SU-DHL-6 (cell line): ENCODE results near the gene PTCH2.

Experiments used
- EZH2phosphoT487 ChIP-seq: fragments of 200-600 bp; sonication (generic), shearing (Covaris generic); conservative IDR thresholded peaks from 2 replicates; pipeline ENCODE4 v1.6.1; 2018; ENCODE audit warnings: mild to moderate bottlenecking, antibody characterized with exemption, low read length, moderate library complexity, mixed read lengths
- TF ChIP-seq, protein P1 (sequence below): fragments of 200-600 bp; sonication (generic); IDR thresholded peaks from one replicate; pipeline ENCODE4 v1.5.1; 2017; ENCODE audit warnings: antibody characterized with exemption, mild to moderate bottlenecking, low read length, moderate library complexity; ENCODE audit not compliant: insufficient read depth, poor library complexity, severe bottlenecking

DNA sequence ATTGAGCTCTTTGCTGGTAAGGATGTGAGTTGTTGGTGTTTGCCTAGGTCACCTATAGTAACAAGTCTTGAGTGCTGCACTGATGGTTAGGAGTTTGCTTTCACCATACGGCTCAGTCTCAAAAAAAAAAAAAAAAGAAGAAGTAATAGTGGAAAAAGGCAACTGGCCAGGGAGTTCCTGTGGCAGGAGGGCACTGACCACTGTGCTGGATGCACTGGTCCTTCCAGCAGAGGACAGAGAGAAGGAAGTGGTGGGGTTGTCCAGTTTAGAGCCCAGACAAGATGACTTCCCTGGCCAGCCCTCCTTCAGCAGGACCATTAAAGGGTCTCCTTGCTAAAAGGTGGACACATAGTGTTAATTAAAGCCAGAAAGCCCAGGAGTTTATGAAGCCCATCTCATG, 11.9 kb upstream of the PTCH2 start:
- TF ChIP-seq, protein P1, sequence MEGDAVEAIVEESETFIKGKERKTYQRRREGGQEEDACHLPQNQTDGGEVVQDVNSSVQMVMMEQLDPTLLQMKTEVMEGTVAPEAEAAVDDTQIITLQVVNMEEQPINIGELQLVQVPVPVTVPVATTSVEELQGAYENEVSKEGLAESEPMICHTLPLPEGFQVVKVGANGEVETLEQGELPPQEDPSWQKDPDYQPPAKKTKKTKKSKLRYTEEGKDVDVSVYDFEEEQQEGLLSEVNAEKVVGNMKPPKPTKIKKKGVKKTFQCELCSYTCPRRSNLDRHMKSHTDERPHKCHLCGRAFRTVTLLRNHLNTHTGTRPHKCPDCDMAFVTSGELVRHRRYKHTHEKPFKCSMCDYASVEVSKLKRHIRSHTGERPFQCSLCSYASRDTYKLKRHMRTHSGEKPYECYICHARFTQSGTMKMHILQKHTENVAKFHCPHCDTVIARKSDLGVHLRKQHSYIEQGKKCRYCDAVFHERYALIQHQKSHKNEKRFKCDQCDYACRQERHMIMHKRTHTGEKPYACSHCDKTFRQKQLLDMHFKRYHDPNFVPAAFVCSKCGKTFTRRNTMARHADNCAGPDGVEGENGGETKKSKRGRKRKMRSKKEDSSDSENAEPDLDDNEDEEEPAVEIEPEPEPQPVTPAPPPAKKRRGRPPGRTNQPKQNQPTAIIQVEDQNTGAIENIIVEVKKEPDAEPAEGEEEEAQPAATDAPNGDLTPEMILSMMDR: no peak
- no peak for TF ChIP-seq EZH2phosphoT487
